Ovary (tissue), 3 donors: Measurements from ENCODE around the gene NUCB2.

Experiments
- CTCF ChIP-seq, 3 donors: fragments of 450-650 bp in 2 of 3; fragments of 200-600 bp in 1 of 3; IDR thresholded peaks; one replicate each; pipeline versions ENCODE4 v1.5.1 to v1.8.0; 2016 to 2022; ENCODE audit warnings: antibody characterized with exemption in 3 of 3, mild to moderate bottlenecking in 1 of 3
- EP300 ChIP-seq: sonication (generic); formaldehyde crosslinking; IDR thresholded peaks from one replicate; pipeline ENCODE4 v1.6.1; 2017; ENCODE audit warnings: antibody characterized with exemption
- POLR2A ChIP-seq: fragments of 450-650 bp; IDR thresholded peaks from one replicate; pipeline ENCODE4 v1.6.1; 2017; ENCODE audit warnings: antibody characterized with exemption, mild to moderate bottlenecking, moderate library complexity
- donor health status: DM: no; HTN: no; CAD: no.

GRCh38 chr11:17273668-17274282 lies 2.8 kb upstream of the NUCB2 start:
- TF ChIP-seq EP300 (no peak), POLR2A (no peak), CTCF (IDR thresholded peaks at IDR 0.05) (no peak)
